Measurements from ENCODE around the gene GALNT14.

The GALNT14 gene

GRCh38 chr2:31032475-31032874 is 105.8 kb downstream of the GALNT14 start:
- no peak overlapping the region for H2AFZ ChIP-seq (ENCODE audit: low read depth)
- H3K27ac ChIP-seq = no peak overlapping the region
- no peak overlapping the region for H3K4me2 ChIP-seq
- no peak overlapping the region for H3K4me3 ChIP-seq (IDR thresholded peaks at IDR 0.05; ENCODE audit: insufficient read depth, low read depth, low read length)
- H3K36me3 ChIP-seq (ENCODE audit: insufficient read depth) = no peaks in the 10 kb centered on the region
- no peak overlapping the region for H3K9ac ChIP-seq
- H4K20me1 ChIP-seq (ENCODE audit: insufficient read depth) = no peaks in the 10 kb centered on the region; the same call in 1 of the 2 replicates
- no peaks in the 10 kb centered on the region for H3K79me2 ChIP-seq (ENCODE audit: insufficient read depth, low read depth)
- H3K27me3 ChIP-seq (ENCODE audit: insufficient read depth, low read depth) = no peaks in the 10 kb centered on the region
- TF ChIP-seq, protein P1, sequence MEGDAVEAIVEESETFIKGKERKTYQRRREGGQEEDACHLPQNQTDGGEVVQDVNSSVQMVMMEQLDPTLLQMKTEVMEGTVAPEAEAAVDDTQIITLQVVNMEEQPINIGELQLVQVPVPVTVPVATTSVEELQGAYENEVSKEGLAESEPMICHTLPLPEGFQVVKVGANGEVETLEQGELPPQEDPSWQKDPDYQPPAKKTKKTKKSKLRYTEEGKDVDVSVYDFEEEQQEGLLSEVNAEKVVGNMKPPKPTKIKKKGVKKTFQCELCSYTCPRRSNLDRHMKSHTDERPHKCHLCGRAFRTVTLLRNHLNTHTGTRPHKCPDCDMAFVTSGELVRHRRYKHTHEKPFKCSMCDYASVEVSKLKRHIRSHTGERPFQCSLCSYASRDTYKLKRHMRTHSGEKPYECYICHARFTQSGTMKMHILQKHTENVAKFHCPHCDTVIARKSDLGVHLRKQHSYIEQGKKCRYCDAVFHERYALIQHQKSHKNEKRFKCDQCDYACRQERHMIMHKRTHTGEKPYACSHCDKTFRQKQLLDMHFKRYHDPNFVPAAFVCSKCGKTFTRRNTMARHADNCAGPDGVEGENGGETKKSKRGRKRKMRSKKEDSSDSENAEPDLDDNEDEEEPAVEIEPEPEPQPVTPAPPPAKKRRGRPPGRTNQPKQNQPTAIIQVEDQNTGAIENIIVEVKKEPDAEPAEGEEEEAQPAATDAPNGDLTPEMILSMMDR (conservative IDR thresholded peaks at IDR 0.05; ENCODE audit: low read depth, low read length) = no peak
- H3K4me1 ChIP-seq (ENCODE audit: low read depth, poor library complexity, severe bottlenecking) = no peaks in the 10 kb centered on the region

DNA sequence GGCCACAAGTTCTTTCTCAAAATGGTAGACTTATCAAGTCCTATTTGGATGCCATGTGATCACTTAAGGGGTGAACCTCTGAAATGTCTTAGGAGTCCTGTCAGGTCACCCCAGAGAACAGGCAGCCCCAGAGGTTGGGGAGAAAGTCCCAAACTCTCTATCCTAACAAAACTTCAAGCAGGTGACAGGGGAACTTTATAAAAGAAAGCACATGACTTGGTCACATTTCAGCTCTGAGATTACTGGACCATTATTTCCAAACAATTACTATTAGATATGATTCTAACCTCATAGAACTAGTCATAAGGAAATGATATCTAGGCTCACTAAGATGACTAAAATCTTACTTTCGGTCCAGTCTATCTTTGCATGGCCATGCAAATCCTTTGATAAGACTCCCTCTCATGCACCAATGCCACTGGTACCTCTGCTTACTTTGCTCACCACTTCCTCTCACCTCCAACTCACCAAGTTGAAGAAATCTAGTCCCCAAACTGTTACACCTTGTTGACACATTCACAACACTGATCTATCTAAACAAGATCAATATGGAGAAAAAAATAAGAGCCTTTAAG is 107.0 kb downstream of the GALNT14 start:
- Histone ChIP-seq H3K9ac (no peak overlapping the region), H3K79me2 (ENCODE audit: insufficient read depth, low read depth) (no peaks in the 10 kb centered on the region), H3K4me3 (IDR thresholded peaks at IDR 0.05; ENCODE audit: insufficient read depth, low read depth, low read length) (no peak overlapping the region), H3K27ac (no peak overlapping the region), H4K20me1 (ENCODE audit: insufficient read depth) (no peaks in the 10 kb centered on the region; the same call in 1 of the 2 replicates), H3K27me3 (ENCODE audit: insufficient read depth, low read depth) (no peaks in the 10 kb centered on the region), H3K4me2 (no peak overlapping the region), H3K4me1 (ENCODE audit: low read depth, poor library complexity, severe bottlenecking) (no peaks in the 10 kb centered on the region), H2AFZ (ENCODE audit: low read depth) (no peak overlapping the region), H3K36me3 (ENCODE audit: insufficient read depth) (no peaks in the 10 kb centered on the region)
- TF ChIP-seq, protein P1 (conservative IDR thresholded peaks at IDR 0.05; ENCODE audit: low read depth, low read length) = no peak

DNA sequence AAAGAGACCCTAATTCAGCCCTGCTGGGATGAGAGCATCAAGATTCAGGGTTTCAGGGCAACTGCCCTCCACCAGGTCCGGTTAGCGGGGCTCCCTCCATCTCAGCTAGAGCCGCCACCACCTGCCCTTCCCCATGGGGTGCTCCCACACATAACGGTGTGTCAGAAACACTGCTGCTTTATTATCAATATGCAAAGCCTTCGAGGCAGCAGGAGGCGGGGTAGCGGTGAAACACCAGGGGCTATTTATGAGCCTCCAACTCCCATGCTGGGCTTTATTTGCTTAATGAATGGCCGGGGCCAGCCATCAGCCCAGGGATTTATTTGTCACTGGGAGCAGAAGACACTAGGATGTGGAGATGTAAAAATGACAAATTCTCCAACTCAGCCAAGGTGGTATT is 109.8 kb downstream of the GALNT14 start:
- H3K4me1 ChIP-seq (ENCODE audit: low read depth, poor library complexity, severe bottlenecking) = no peaks in the 10 kb centered on the region
- no peak overlapping the region for H2AFZ ChIP-seq (ENCODE audit: low read depth)
- H4K20me1 ChIP-seq (ENCODE audit: insufficient read depth) = no peaks in the 10 kb centered on the region; the same call in 1 of the 2 replicates
- H3K9ac ChIP-seq = no peak overlapping the region
- H3K4me2 ChIP-seq = no peak overlapping the region
- H3K79me2 ChIP-seq (ENCODE audit: insufficient read depth, low read depth) = no peaks in the 10 kb centered on the region
- H3K27ac ChIP-seq = no peak overlapping the region
- TF ChIP-seq, protein P1 (conservative IDR thresholded peaks at IDR 0.05; ENCODE audit: low read depth, low read length) = no peak
- H3K36me3 ChIP-seq (ENCODE audit: insufficient read depth) = no peaks in the 10 kb centered on the region
- no peak overlapping the region for H3K4me3 ChIP-seq (IDR thresholded peaks at IDR 0.05; ENCODE audit: insufficient read depth, low read depth, low read length)
- no peaks in the 10 kb centered on the region for H3K27me3 ChIP-seq (ENCODE audit: insufficient read depth, low read depth)

- Histone ChIP-seq H4K20me1 (ENCODE audit: insufficient read depth) (no peaks in the 10 kb centered on the region; the same call in 1 of the 2 replicates), H3K4me1 (ENCODE audit: low read depth, poor library complexity, severe bottlenecking) (no peaks in the 10 kb centered on the region), H3K4me3 (IDR thresholded peaks at IDR 0.05; ENCODE audit: insufficient read depth, low read depth, low read length) (no peak overlapping the region), H3K4me2 (no peak overlapping the region), H3K9ac (no peak overlapping the region), H3K27ac (no peak overlapping the region), H3K79me2 (ENCODE audit: insufficient read depth, low read depth) (no peaks in the 10 kb centered on the region), H3K36me3 (ENCODE audit: insufficient read depth) (no peaks in the 10 kb centered on the region), H3K27me3 (ENCODE audit: insufficient read depth, low read depth) (no peaks in the 10 kb centered on the region), H2AFZ (ENCODE audit: low read depth) (no peak overlapping the region)
- TF ChIP-seq, protein P1 (conservative IDR thresholded peaks at IDR 0.05; ENCODE audit: low read depth, low read length) = no peak
These were observed 110.7 kb downstream of the GALNT14 start for GRCh38 chr2:31027549-31027948.

Data from KMS-11 (cell line).